OCI-LY7 (cell line): Measurements from ENCODE around the gene PRMT3.

Experiments
- EZH2phosphoT487 ChIP-seq: fragments of 200-600 bp; sonication (generic); IDR thresholded peaks from 2 replicates; pipeline ENCODE4 v1.6.1; 2018; ENCODE audit warnings: low read depth, borderline replicate concordance, mild to moderate bottlenecking, mixed run types, antibody characterized with exemption, low read length, moderate library complexity, mixed read lengths
- TF ChIP-seq, protein P1 (sequence below): fragments of 200-600 bp; sonication (generic); conservative IDR thresholded peaks from 2 replicates; pipeline ENCODE4 v1.5.1; 2014; ENCODE audit warnings: mild to moderate bottlenecking, antibody characterized with exemption, low read length, moderate library complexity, mixed read lengths

DNA sequence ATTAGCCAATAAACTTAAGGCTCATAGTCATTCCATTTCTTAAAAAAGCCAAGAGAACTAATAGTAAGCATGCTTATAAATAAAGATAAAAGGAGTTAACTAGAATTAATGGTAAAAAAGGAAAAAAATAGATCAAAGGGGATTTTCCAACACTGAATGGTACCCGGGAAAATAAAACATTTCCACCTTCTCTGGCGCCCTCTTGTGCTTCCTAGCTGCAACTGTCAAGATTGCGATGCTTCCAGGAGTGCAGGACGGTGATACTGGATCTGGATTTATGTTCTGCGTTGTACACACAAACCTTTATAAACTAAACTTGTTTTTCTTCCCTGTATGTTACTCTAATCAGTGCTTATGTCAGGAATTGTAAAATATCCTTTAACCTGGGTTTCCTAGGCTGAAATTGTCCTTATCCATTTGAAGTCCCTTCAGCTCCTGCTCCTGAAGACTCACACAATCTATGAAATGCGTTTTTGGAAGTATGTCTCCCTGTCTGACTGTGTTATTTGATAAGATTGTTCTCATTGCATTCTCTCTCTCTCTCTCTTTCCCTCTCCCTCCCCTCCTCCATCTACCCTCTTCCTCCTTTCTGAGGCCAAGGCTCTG, 33.6 kb upstream of the PRMT3 start:
- TF ChIP-seq, protein P1, sequence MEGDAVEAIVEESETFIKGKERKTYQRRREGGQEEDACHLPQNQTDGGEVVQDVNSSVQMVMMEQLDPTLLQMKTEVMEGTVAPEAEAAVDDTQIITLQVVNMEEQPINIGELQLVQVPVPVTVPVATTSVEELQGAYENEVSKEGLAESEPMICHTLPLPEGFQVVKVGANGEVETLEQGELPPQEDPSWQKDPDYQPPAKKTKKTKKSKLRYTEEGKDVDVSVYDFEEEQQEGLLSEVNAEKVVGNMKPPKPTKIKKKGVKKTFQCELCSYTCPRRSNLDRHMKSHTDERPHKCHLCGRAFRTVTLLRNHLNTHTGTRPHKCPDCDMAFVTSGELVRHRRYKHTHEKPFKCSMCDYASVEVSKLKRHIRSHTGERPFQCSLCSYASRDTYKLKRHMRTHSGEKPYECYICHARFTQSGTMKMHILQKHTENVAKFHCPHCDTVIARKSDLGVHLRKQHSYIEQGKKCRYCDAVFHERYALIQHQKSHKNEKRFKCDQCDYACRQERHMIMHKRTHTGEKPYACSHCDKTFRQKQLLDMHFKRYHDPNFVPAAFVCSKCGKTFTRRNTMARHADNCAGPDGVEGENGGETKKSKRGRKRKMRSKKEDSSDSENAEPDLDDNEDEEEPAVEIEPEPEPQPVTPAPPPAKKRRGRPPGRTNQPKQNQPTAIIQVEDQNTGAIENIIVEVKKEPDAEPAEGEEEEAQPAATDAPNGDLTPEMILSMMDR = peak; percentile 90
- no peak for TF ChIP-seq EZH2phosphoT487
